Hematopoietic multipotent progenitor cell (in vitro differentiated cells): ENCODE measurements around the gene LRRFIP1. TPM values are rescaled to one million over a fixed set of nuclear protein-coding genes. Genes with fewer than 3 reads are reported as not detected.
A peak's percentile ranks its signal among the peaks of the same experiment; 100 is the strongest.
"Not testable (repeated sequence)": the region's sequence is repeated elsewhere in the genome, so short reads cannot be mapped to it uniquely, and the experiment has no call there.

Experiments used
- DNase-seq, 3 donors: peaks; one replicate each; pipeline ENCODE4 v3.0.0-alpha.2; 2011 to 2015; ENCODE audit warnings: low read depth in 2 of 3, low spot score in 2 of 3
- total RNA-seq: library from RNA; depleted of rRNA; stranded (reverse); fragments of >200 nt; gene quantifications from one replicate; pipeline ENCODE4 v1.2.3, GENCODE V29; 2012

Gene LRRFIP1
- total RNA-seq, 1 donor: 65.2 TPM

- no peak for DNase-seq
Measured at GRCh38 chr2:237596520-237597195, 30.7 kb upstream of the LRRFIP1 start.

GRCh38 chr2:237597196-237598145 lies 29.9 kb upstream of the LRRFIP1 start:
- DNase-seq: no peak

- no peak for DNase-seq
Measured at GRCh38 chr2:237598468-237599208, 28.7 kb upstream of the LRRFIP1 start.

- DNase-seq: no peak
Measured at GRCh38 chr2:237599465-237600110, 27.8 kb upstream of the LRRFIP1 start.

- no peak for DNase-seq
Measured at GRCh38 chr2:237600205-237600846, 27.1 kb upstream of the LRRFIP1 start.

GRCh38 chr2:237601453-237602116 lies 25.8 kb upstream of the LRRFIP1 start:
- no peak for DNase-seq

- DNase-seq: no peak
Measured at GRCh38 chr2:237602409-237602808, 25.0 kb upstream of the LRRFIP1 start.

- DNase-seq: no peak
Measured at GRCh38 chr2:237603049-237603717, 24.2 kb upstream of the LRRFIP1 start.

GRCh38 chr2:237603718-237604362 lies 23.5 kb upstream of the LRRFIP1 start:
- peak; percentile 54 to 95 (median 88) for DNase-seq

GRCh38 chr2:237604391-237604790 lies 23.0 kb upstream of the LRRFIP1 start:
- DNase-seq: no peak

- no peak for DNase-seq
Measured at GRCh38 chr2:237604960-237605359, 22.4 kb upstream of the LRRFIP1 start.

- DNase-seq: not testable (repeated sequence)
Measured at GRCh38 chr2:237606522-237606921, 20.9 kb upstream of the LRRFIP1 start.

- DNase-seq: no peak
Measured at GRCh38 chr2:237612527-237613357, 14.6 kb upstream of the LRRFIP1 start.

GRCh38 chr2:237613679-237614078 lies 13.7 kb upstream of the LRRFIP1 start:
- DNase-seq: no peak

GRCh38 chr2:237614151-237614720 lies 13.2 kb upstream of the LRRFIP1 start:
- DNase-seq: peak in 2 of 3 donors; percentile 71 to 77

- DNase-seq: no peak
Measured at GRCh38 chr2:237615631-237616249, 11.6 kb upstream of the LRRFIP1 start.

GRCh38 chr2:237616373-237616733 lies 11.0 kb upstream of the LRRFIP1 start:
- DNase-seq: no peak
